Natural killer cell treated with Interleukin-12 subunit alpha and Interleukin-12 subunit beta and Interleukin-15 and Interleukin-18, amount 100 ng/mL, for 72 hours (primary cell): ENCODE data around the gene FABP6. TPM values are rescaled to one million over a fixed set of nuclear protein-coding genes. Genes with fewer than 3 reads are reported as not detected.
"Not testable (repeated sequence)": the region's sequence is repeated elsewhere in the genome, so short reads cannot be mapped to it uniquely, and the experiment has no call there.

Experiments
- ATAC-seq, 2 donors: fragments of 150-1000 bp; cut with Tn5 transposase in 1 of 2; sonication (Bioruptor Pico), chemical (Tn5 transposase) in 1 of 2; 2 replicates each; pipeline ENCODE4 v1.10.0; 2021
- DNase-seq: peaks from one replicate; pipeline ENCODE4 v3.0.0; 2022; ENCODE audit warnings: low spot score
- H3K27ac Mint-ChIP-seq, 2 donors: 1 replicate in 1 of 2; 2 replicates in 1 of 2; pipeline ENCODE4 v1.8.0; 2022; ENCODE audit warnings: mixed read lengths in 2 of 2, mild to moderate bottlenecking in 1 of 2, moderate library complexity in 1 of 2
- H3K27me3 Mint-ChIP-seq, 2 donors: 1 replicate in 1 of 2; 2 replicates in 1 of 2; pipeline ENCODE4 v1.8.0; 2022; ENCODE audit warnings: mixed read lengths in 2 of 2
- H3K36me3 Mint-ChIP-seq: one replicate; pipeline ENCODE4 v1.8.0; 2022; ENCODE audit warnings: mixed read lengths
- H3K4me1 Mint-ChIP-seq, 2 donors: 1 replicate in 1 of 2; 2 replicates in 1 of 2; pipeline ENCODE4 v1.8.0; 2022; ENCODE audit warnings: low read depth in 2 of 2, mixed read lengths in 2 of 2, mild to moderate bottlenecking in 1 of 2
- H3K4me3 Mint-ChIP-seq: one replicate; pipeline ENCODE4 v1.8.0; 2022; ENCODE audit warnings: mixed read lengths
- H3K9me3 Mint-ChIP-seq: 2 replicates; pipeline ENCODE4 v1.8.0; 2022; ENCODE audit warnings: mixed read lengths
- total RNA-seq, 2 donors: library from RNA; stranded (reverse); gene quantifications; one replicate each; pipeline ENCODE4 v1.2.3, GENCODE V29; 2022

FABP6 gene, protein sequence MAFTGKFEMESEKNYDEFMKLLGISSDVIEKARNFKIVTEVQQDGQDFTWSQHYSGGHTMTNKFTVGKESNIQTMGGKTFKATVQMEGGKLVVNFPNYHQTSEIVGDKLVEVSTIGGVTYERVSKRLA
- total RNA-seq: not detected

DNA sequence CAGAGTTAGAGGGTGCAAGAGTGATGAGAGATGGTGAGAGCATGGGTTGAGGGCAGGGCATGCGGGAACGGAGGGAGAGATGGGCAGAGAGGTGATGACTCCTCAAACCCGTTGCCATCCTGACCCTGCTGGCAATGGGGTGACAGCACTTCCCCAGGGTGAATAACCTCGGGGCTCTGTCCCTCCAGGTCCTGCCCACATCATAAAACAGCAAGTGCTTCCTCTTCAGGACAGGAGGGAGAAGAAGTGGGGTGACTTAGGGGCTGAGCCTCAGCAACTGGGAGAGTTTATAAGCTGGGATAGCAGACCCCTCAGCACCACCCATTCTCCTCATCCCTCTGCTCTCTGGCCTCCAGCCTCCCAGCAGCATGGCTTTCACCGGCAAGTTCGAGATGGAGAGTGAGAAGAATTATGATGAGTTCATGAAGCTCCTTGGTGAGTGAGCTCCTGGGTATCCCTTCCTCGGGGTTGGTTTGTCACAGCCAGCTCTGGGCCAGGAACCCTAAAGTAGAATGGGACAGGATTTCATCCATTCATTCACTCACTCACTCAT, at the start of gene FABP6:
TSS of gene FABP6 (plus strand) at position 317 of the 553 bp plus-strand sequence. CDS start at position 369, 52 bp downstream.
- ATAC-seq (no peak), DNase-seq (no peak)
- no peak within 1 kb of the TSS for H3K27ac Mint-ChIP-seq
- H3K4me1 Mint-ChIP-seq: peaks cover 0 to 9% of the 10 kb centered on the region in 2 donors
- H3K9me3 Mint-ChIP-seq: no peaks in the 10 kb centered on the region
- H3K36me3 Mint-ChIP-seq: no peaks in the 10 kb centered on the region
- H3K27me3 Mint-ChIP-seq: no peaks in the 10 kb centered on the region
- H3K4me3 Mint-ChIP-seq: no peak within 1 kb of the TSS

DNA sequence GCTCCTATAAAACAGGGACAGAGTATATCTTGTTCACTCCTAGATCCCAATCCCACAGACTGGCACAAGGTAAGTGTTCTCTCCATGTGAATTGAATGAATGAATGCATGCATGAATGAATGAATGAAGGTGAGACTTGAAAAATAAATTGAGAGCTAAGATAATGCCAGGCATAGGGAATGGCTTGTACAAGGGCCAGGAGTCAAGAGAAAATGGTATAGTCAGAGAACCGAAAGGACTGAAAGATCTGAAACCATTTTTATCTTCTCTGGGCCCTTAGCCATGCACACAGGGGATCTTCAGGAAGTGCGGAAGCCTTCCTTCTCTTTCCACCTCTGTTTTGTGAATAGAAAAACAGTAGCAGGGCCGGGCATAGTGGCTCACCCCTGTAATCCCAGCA, 48.4 kb upstream of the FABP6 start:
- H3K36me3 Mint-ChIP-seq: no peaks in the 10 kb centered on the region
- H3K27ac Mint-ChIP-seq: no peak overlapping the region
- ATAC-seq: no peak
- peaks cover 20 to 25% of the 10 kb centered on the region in 2 donors for H3K27me3 Mint-ChIP-seq
- no peak for DNase-seq
- H3K4me1 Mint-ChIP-seq: peaks cover 0 to 4% of the 10 kb centered on the region in 2 donors
- H3K9me3 Mint-ChIP-seq: no peaks in the 10 kb centered on the region
- H3K4me3 Mint-ChIP-seq: no peak overlapping the region

DNA sequence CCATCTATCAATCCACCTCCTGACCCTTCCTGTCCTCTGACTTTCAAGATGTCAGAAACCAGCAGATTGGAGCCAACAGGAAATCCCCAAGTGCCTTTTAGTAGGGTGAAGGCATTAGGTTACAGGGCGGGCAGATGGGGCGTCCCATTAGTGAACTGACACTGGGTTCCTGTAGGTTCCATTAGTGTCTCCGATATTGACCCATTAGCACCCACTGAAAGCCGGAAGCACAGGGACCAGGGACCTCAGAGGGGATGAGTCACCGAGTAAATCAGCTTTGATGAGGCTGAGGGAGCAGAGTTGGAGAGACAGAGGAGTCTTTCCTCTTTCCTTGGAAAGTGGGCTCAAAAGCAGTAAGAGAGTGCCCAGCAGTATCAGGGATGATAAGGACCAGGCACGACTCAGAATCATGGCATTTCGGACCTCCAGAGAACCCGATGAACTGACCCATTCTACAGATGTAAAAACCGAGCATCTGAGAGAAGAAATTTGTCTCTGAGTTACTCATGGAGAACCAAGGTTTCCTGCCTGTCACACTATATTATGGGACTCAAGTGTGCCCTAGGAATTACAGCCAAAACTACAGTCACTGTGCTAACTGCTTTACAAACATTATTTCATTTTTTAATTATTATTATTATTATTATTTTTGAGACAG, 47.2 kb upstream of the FABP6 start:
- no peak overlapping the region for H3K27ac Mint-ChIP-seq
- no peaks in the 10 kb centered on the region for H3K9me3 Mint-ChIP-seq
- no peak overlapping the region for H3K4me3 Mint-ChIP-seq
- DNase-seq: no peak
- peaks cover 29 to 30% of the 10 kb centered on the region in 2 donors for H3K27me3 Mint-ChIP-seq
- ATAC-seq: no peak
- H3K4me1 Mint-ChIP-seq: peaks cover 0 to 4% of the 10 kb centered on the region in 2 donors
- H3K36me3 Mint-ChIP-seq: peaks cover 4% of the 10 kb centered on the region

DNA sequence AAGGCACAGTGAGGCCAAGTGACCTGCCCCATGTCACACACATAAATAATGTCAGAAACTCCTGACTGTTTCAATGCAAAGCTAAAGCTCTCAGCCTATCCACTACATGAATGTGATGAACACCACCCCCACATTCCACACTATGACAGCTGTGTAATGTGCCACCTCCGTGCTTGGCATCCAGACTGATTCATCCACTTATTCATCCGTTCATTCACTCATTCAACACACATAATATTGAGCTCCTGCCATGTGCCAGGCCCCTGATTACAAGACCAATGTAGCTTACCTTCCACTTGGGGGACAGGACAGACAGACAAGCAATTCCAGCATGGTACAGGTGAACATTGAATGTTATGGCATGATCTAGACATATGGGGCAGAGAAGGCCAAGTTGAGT, 46.2 kb upstream of the FABP6 start:
- Mint-ChIP-seq H3K4me3 (no peak overlapping the region), H3K36me3 (peaks cover 4% of the 10 kb centered on the region), H3K27me3 (peaks cover 32 to 35% of the 10 kb centered on the region in 2 donors), H3K27ac (no peak overlapping the region), H3K4me1 (peaks cover 0 to 4% of the 10 kb centered on the region in 2 donors), H3K9me3 (no peaks in the 10 kb centered on the region)
- DNase-seq (no peak), ATAC-seq (peak in 1 of 2 donors; percentile 9)

GRCh38 chr5:160185626-160186360, 43.5 kb upstream of the FABP6 start:
- DNase-seq (no peak), ATAC-seq (no peak)
- Mint-ChIP-seq H3K36me3 (peaks cover 4% of the 10 kb centered on the region), H3K27ac (no peak overlapping the region), H3K9me3 (no peaks in the 10 kb centered on the region), H3K27me3 (peaks cover 38 to 41% of the 10 kb centered on the region in 2 donors), H3K4me3 (no peak overlapping the region), H3K4me1 (peaks cover 0 to 8% of the 10 kb centered on the region in 2 donors)

GRCh38 chr5:160186480-160186879, 42.8 kb upstream of the FABP6 start:
- no peak overlapping the region for H3K4me3 Mint-ChIP-seq
- no peak for DNase-seq

DNA sequence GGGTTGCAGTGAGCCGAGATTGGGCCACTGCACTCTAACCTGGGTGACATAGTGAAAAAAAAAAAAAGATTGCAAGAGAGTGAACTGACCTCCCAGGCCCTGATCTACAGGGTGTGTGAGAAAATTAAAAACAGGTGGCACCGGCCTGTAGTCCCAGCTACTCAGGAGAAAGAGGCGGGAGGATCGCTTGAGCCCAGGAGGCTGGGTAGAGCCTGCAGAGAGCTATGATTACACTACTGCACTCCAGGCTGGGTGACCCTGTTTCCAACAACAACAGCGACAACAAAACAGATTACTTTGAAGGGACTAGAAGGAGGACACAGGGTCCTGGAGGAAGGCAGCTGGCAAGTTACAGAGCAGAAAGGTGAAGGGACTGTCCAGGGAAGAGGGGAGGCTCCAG, 42.2 kb upstream of the FABP6 start:
- peaks cover 36 to 42% of the 10 kb centered on the region in 2 donors for H3K27me3 Mint-ChIP-seq
- H3K4me1 Mint-ChIP-seq: peaks cover 0 to 8% of the 10 kb centered on the region in 2 donors
- peaks cover 4% of the 10 kb centered on the region for H3K36me3 Mint-ChIP-seq
- DNase-seq (no peak), ATAC-seq (no peak)
- no peak overlapping the region for H3K27ac Mint-ChIP-seq
- no peaks in the 10 kb centered on the region for H3K9me3 Mint-ChIP-seq
- no peak overlapping the region for H3K4me3 Mint-ChIP-seq

More at GRCh38 chr5:160186480-160186879, 42.8 kb upstream of the FABP6 start:
- Mint-ChIP-seq H3K36me3 (peaks cover 4% of the 10 kb centered on the region), H3K4me1 (peaks cover 0 to 8% of the 10 kb centered on the region in 2 donors), H3K27me3 (peaks cover 36 to 41% of the 10 kb centered on the region in 2 donors), H3K9me3 (no peaks in the 10 kb centered on the region), H3K27ac (no peak overlapping the region)
- ATAC-seq: no peak

DNA sequence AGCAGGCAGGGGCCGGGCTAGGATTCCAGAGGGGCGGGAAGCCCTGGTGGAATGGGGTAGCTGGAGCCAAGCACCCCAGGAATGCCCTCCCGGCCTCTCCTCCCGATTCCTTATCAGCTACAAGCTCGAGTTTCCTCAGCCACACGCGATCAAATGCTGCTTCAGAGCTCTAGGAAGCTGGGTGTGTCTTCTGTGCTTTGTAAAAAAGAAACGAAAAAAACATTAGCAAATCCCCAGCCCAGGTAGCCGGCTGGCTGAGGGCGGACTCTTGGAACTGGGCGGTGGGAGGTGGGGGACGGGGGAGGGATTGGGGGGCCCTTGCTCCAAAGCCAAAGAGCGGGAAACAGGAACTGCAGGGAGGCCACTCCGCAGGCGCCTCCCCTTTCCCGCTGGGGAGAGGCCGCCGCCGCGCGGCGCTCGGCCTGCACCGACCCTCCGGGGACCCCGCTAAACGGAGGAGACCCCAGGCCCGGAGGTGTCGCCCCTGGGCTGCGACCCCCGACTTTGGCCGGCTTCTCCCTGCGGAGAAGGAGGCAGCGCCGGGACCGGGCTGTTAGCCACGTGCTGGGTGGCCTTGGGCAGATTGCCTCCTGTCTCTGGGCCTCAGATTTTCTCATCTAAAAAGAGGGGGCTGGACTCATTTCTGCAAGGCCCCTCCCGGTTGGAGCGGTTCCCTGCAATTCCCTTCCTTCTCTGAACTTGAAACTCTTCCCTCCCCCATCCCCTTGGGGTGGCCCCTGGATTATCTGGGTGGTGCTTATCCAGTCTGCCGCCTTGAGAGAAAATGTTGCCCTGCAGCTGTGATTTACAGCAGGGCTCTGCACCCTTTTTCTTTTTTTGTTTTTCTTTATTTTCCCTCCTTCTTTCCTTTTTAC, 40.9 kb upstream of the FABP6 start:
- Mint-ChIP-seq H3K27ac (no peak overlapping the region), H3K9me3 (no peaks in the 10 kb centered on the region), H3K27me3 (peaks cover 32 to 42% of the 10 kb centered on the region in 2 donors), H3K4me3 (no peak overlapping the region), H3K4me1 (peaks cover 0 to 8% of the 10 kb centered on the region in 2 donors), H3K36me3 (peaks cover 4% of the 10 kb centered on the region)
- ATAC-seq (peak; percentile 42 to 48), DNase-seq (no peak)

DNA sequence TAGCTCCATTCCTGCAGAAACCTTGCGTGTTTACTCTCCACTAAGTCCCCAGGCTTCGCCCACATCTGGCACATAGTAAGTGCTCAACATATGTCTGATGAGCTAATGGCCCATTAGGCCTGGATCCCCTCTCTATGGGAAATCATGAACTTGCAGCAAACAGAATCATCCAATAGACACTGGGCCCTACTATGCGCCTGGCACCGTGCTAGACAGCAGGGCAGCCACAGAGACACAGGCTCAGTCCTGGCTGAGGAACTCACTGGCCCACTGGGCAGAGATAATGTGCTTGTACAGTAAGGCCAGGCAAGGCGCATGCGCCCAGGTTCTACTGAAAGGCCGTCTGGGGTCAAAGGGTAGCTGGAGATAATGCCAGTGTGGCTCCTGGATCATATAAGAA, 36.9 kb upstream of the FABP6 start:
- no peak for DNase-seq
- no peak overlapping the region for H3K27ac Mint-ChIP-seq
- H3K9me3 Mint-ChIP-seq: no peaks in the 10 kb centered on the region
- no peaks in the 10 kb centered on the region for H3K36me3 Mint-ChIP-seq
- ATAC-seq: no peak
- H3K4me3 Mint-ChIP-seq: no peak overlapping the region
- H3K27me3 Mint-ChIP-seq: peaks cover 12 to 21% of the 10 kb centered on the region in 2 donors
- H3K4me1 Mint-ChIP-seq: peaks cover 0 to 3% of the 10 kb centered on the region in 2 donors

- not testable (repeated sequence) for H3K36me3 Mint-ChIP-seq, H3K4me1 Mint-ChIP-seq, H3K27ac Mint-ChIP-seq, H3K4me3 Mint-ChIP-seq, DNase-seq, ATAC-seq, H3K9me3 Mint-ChIP-seq
- H3K27me3 Mint-ChIP-seq: peaks cover 17 to 26% of the 10 kb centered on the region in 2 donors
These were observed 36.2 kb upstream of the FABP6 start for GRCh38 chr5:160193076-160193475.

DNA sequence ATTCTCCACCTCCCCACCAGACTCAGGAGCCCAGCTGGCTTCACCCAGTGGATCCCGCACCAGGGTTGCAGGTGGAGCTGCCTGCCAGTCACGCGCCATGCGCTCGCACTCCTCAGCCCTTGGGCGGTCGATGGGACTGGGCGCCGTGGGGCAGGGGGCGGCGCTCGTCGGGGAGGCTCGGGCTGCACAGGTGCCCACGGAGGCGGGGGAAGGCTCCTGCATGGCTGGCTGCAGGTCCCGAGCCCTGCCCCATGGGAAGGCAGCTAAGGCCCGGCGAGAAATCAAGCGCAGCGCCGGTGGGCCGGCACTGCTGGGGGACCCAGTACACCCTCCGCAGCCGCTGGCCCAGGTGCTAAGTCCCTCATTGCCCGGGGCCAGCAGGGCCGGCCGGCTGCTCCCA, 35.5 kb upstream of the FABP6 start:
- H3K36me3 Mint-ChIP-seq: not testable (repeated sequence)

DNA sequence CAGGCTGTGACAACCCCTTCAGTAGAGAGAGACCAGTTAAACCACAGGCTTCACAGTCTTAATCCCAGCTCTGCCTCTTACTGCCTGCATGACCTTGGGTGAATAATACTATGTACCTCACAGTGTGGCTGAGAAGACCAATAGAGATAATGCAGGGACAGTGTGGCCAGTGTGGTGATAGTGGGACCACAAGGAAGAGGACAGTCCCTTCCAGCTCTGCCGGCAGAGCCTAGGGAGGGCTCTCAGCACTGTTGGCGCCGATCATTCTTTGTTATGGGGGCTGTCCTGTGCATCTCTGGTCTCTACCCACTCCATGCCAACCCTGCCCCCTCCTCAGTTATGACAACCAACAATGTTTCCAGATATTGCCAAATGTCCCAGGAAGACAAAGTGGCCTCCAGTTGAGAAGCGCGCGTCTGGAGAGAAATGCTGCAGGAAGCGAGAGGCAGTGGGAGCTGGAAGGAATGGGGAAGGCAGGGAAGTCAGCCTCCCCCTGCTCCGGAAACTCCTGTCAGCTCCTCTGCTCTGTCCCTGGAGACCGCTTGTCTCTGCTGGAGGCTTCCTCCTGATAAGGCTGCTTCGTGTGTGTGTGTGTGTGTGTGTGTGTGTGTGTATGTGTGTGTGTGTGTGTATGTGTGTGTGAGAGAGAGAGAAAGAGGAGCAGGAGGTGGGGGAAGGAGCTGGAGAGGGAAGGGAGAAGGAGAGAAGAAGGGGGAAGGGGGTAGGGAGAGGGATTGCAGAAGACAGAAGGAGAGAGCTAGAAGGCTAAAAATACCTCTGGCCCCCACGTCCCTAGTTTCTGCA, 31.8 kb upstream of the FABP6 start:
- no peak overlapping the region for H3K27ac Mint-ChIP-seq

More for the DNA sequence above, 35.5 kb upstream of the FABP6 start:
- H3K27ac Mint-ChIP-seq, H3K9me3 Mint-ChIP-seq, ATAC-seq, H3K4me1 Mint-ChIP-seq, DNase-seq, H3K4me3 Mint-ChIP-seq: not testable (repeated sequence)
- H3K27me3 Mint-ChIP-seq: peaks cover 22 to 31% of the 10 kb centered on the region in 2 donors

More for the DNA sequence above, 31.8 kb upstream of the FABP6 start:
- Mint-ChIP-seq H3K4me1 (peaks cover 4 to 12% of the 10 kb centered on the region in 2 donors), H3K36me3 (no peaks in the 10 kb centered on the region), H3K4me3 (no peak overlapping the region), H3K27me3 (peaks cover 20 to 24% of the 10 kb centered on the region in 2 donors), H3K9me3 (no peaks in the 10 kb centered on the region)
- ATAC-seq (no peak), DNase-seq (no peak)
